HepG2 (cell line): ENCODE results near the gene MCC.

Source experiments
- CAMTA2 ChIP-seq: sonication (generic); formaldehyde crosslinking; IDR thresholded peaks from 2 replicates; pipeline ENCODE4 v1.4.0; 2020; ENCODE audit warnings: mild to moderate bottlenecking, missing genetic modification reagents, borderline replicate concordance
- CREM ChIP-seq, 2 experiments: sonication (generic) in 1 of 2; formaldehyde crosslinking in 1 of 2; IDR thresholded peaks; 2 replicates each; pipeline versions ENCODE4 v1.4.0 to v1.6.1; 2016 to 2020; ENCODE audit warnings: antibody characterized with exemption in 1 of 2, mild to moderate bottlenecking in 1 of 2, missing genetic modification reagents in 1 of 2
- FOXO1 ChIP-seq: sonication (generic); formaldehyde crosslinking; IDR thresholded peaks from 2 replicates; pipeline ENCODE4 v1.4.0; 2020; ENCODE audit warnings: missing genetic modification reagents
- NFKBIZ ChIP-seq: IDR thresholded peaks from 2 replicates; pipeline ENCODE4 v1.6.1; 2018; ENCODE audit warnings: missing genetic modification reagents, missing compliant biosample characterization
- NFYB ChIP-seq: sonication (generic); formaldehyde crosslinking; IDR thresholded peaks from 2 replicates; pipeline ENCODE4 v1.4.0; 2020; ENCODE audit warnings: missing genetic modification reagents
- POLR2A ChIP-seq, 2 experiments: IDR thresholded peaks; 2 replicates each; pipeline ENCODE4 v1.6.1; 2011; ENCODE audit warnings: low read depth in 2 of 2, low read length in 2 of 2, mild to moderate bottlenecking in 1 of 2, moderate library complexity in 1 of 2; ENCODE audit not compliant: insufficient read depth in 1 of 2
- RAD21 ChIP-seq: fragments of 450-650 bp; formaldehyde crosslinking; IDR thresholded peaks from 2 replicates; pipeline ENCODE4 v1.5.0; 2020; ENCODE audit warnings: mild to moderate bottlenecking
- SMC3 ChIP-seq: IDR thresholded peaks from 2 replicates; pipeline ENCODE4 v1.6.1; 2011; ENCODE audit warnings: low read length, improper control_type of control experiment
- TCF12 ChIP-seq, 2 experiments: fragments of 450-650 bp in 1 of 2; sonication (generic) in 1 of 2; formaldehyde crosslinking in 1 of 2; IDR thresholded peaks; 2 replicates each; pipeline versions ENCODE4 v1.6.1 to v1.8.0; 2017 to 2022; ENCODE audit warnings: antibody characterized with exemption in 1 of 2, mild to moderate bottlenecking in 1 of 2, missing genetic modification reagents in 1 of 2, moderate library complexity in 1 of 2
- ZNF446 ChIP-seq: sonication (generic); formaldehyde crosslinking; IDR thresholded peaks from 2 replicates; pipeline ENCODE4 v1.5.0; 2020; ENCODE audit warnings: mild to moderate bottlenecking, missing genetic modification reagents
- TF ChIP-seq, protein P1 (sequence below): sonication (generic); formaldehyde crosslinking; IDR thresholded peaks from 2 replicates; pipeline ENCODE4 v1.5.0; 2020; ENCODE audit warnings: mild to moderate bottlenecking, missing genetic modification reagents, moderate library complexity
- TF ChIP-seq, protein P2 (sequence below): sonication (generic); formaldehyde crosslinking; IDR thresholded peaks from 2 replicates; pipeline ENCODE4 v1.4.0; 2020; ENCODE audit warnings: low read depth, missing genetic modification reagents
- TF ChIP-seq, protein P3 (sequence below): sonication (generic); formaldehyde crosslinking; IDR thresholded peaks from 2 replicates; pipeline ENCODE4 v1.5.0; 2020; ENCODE audit warnings: mild to moderate bottlenecking, missing genetic modification reagents, borderline replicate concordance

DNA sequence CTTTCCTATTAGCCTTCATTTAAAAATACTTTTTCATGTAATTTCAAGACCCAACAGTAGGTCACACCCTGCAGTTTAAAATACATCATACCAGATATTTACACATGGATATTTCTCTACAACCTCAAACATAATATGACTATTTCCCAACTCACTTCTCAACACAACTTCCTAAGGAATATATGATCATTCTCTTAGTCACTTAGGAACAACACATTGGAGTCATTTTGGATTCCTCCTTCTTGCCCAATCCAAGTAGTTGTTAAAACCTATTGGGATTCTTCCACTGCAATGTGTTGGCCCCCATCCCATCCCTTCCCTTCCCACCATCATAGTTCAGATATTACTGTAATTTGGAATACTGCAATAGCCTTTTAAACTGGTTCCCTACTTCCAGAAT, 366.2 kb downstream of the MCC start:
- TF ChIP-seq, protein P1, sequence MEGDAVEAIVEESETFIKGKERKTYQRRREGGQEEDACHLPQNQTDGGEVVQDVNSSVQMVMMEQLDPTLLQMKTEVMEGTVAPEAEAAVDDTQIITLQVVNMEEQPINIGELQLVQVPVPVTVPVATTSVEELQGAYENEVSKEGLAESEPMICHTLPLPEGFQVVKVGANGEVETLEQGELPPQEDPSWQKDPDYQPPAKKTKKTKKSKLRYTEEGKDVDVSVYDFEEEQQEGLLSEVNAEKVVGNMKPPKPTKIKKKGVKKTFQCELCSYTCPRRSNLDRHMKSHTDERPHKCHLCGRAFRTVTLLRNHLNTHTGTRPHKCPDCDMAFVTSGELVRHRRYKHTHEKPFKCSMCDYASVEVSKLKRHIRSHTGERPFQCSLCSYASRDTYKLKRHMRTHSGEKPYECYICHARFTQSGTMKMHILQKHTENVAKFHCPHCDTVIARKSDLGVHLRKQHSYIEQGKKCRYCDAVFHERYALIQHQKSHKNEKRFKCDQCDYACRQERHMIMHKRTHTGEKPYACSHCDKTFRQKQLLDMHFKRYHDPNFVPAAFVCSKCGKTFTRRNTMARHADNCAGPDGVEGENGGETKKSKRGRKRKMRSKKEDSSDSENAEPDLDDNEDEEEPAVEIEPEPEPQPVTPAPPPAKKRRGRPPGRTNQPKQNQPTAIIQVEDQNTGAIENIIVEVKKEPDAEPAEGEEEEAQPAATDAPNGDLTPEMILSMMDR (CRISPR knock-in tag), result no peak
- TF ChIP-seq RAD21 (CRISPR knock-in tag), result no peak
- TF ChIP-seq TCF12 (IDR thresholded peaks at IDR 0.05), result no peak
- no peak for TF ChIP-seq TCF12 (CRISPR knock-in tag; IDR thresholded peaks at IDR 0.05)
- TF ChIP-seq FOXO1 (CRISPR knock-in tag), result no peak
- no peak for TF ChIP-seq ZNF446 (CRISPR knock-in tag)
- TF ChIP-seq SMC3, result no peak
- TF ChIP-seq NFKBIZ (CRISPR knock-in tag), result no peak
- TF ChIP-seq NFYB, result no peak
- TF ChIP-seq, protein P2, sequence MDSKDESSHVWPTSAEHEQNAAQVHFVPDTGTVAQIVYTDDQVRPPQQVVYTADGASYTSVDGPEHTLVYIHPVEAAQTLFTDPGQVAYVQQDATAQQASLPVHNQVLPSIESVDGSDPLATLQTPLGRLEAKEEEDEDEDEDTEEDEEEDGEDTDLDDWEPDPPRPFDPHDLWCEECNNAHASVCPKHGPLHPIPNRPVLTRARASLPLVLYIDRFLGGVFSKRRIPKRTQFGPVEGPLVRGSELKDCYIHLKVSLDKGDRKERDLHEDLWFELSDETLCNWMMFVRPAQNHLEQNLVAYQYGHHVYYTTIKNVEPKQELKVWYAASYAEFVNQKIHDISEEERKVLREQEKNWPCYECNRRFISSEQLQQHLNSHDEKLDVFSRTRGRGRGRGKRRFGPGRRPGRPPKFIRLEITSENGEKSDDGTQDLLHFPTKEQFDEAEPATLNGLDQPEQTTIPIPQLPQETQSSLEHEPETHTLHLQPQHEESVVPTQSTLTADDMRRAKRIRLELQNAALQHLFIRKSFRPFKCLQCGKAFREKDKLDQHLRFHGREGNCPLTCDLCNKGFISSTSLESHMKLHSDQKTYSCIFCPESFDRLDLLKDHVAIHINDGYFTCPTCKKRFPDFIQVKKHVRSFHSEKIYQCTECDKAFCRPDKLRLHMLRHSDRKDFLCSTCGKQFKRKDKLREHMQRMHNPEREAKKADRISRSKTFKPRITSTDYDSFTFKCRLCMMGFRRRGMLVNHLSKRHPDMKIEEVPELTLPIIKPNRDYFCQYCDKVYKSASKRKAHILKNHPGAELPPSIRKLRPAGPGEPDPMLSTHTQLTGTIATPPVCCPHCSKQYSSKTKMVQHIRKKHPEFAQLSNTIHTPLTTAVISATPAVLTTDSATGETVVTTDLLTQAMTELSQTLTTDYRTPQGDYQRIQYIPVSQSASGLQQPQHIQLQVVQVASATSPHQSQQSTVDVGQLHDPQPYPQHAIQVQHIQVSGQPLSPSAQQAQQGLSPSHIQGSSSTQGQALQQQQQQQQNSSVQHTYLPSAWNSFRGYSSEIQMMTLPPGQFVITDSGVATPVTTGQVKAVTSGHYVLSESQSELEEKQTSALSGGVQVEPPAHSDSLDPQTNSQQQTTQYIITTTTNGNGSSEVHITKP (CRISPR knock-in tag), result no peak
- TF ChIP-seq, protein P3, sequence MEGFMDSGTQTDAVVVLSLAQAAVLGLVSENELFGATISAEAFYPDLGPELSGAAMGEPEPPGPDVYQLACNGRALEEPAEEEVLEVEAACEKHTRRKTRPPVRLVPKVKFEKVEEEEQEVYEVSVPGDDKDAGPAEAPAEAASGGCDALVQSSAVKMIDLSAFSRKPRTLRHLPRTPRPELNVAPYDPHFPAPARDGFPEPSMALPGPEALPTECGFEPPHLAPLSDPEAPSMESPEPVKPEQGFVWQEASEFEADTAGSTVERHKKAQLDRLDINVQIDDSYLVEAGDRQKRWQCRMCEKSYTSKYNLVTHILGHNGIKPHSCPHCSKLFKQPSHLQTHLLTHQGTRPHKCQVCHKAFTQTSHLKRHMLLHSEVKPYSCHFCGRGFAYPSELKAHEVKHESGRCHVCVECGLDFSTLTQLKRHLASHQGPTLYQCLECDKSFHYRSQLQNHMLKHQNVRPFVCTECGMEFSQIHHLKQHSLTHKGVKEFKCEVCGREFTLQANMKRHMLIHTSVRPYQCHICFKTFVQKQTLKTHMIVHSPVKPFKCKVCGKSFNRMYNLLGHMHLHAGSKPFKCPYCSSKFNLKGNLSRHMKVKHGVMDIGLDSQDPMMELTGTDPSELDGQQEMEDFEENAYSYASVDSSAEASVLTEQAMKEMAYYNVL (CRISPR knock-in tag), result no peak
- TF ChIP-seq CREM (IDR thresholded peaks at IDR 0.05), result no peak
- no peak for TF ChIP-seq CREM (CRISPR knock-in tag; IDR thresholded peaks at IDR 0.05)
- no peak for TF ChIP-seq CAMTA2
- TF ChIP-seq POLR2A (IDR thresholded peaks at IDR 0.05; ENCODE audit: insufficient read depth in 1 of 2, low read depth in 2 of 2, low read length in 2 of 2), result no peak
